K562 (cell line): ENCODE results near the gene FANCF. TPM values are rescaled to one million over a fixed set of nuclear protein-coding genes. Genes with fewer than 3 reads are reported as not detected.

Experiments
- ATAC-seq: fragments of 200-7000 bp; cut with Tn5 transposase; 3 replicates; pipeline ENCODE4 v1.9.1; 2020; ENCODE audit warnings: moderate library complexity
- BruUV-seq: library from RNA; stranded (reverse); fragments of 400-500 nt; replicated peaks from 2 replicates; lab custom pipeline; 2021; lab: Mats Ljungman, UMichigan
- CTCF ChIA-PET: fragments of 300-600 bp; formaldehyde crosslinking; extraction: SDS; loops from one replicate; lab custom pipeline; 2021; ENCODE audit warnings: low intra/inter-chr PET ratio; lab: Yijun Ruan, JAX
- POLR2A ChIA-PET: fragments of 300-600, 350-650 bp; sonication (Branson Sonifier 250); formaldehyde crosslinking; extraction: SDS; loops from one replicate; lab custom pipeline; 2021; ENCODE audit warnings: antibody characterized with exemption, inconsistent platforms; lab: Yijun Ruan, JAX
- DNase-seq, 4 experiments: peaks; one replicate each; pipeline versions ENCODE4 v3.0.0 to v3.0.0-alpha.2; 2011 to 2018; ENCODE audit warnings: low spot score in 3 of 4, mixed read lengths in 3 of 4; ENCODE audit errors: extremely low read depth in 1 of 4
- FAIRE-seq: peaks from 2 replicates; lab custom pipeline; 2011; peaks lifted over from hg19 to GRCh38; lab: Jason Lieb, UNC
- H2AFZ ChIP-seq: 2 replicates; pipeline ENCODE4 v1.6.0; 2011; ENCODE audit warnings: low read depth, low read length, control low read depth, inconsistent platforms
- H3K27ac ChIP-seq: fragments of 200-600 bp; 3 replicates; pipeline ENCODE4 v1.8.0; 2011; ENCODE audit warnings: low read depth, mild to moderate bottlenecking, control low read depth, inconsistent platforms, low read length, moderate library complexity, mixed read lengths; ENCODE audit errors: extremely low read depth
- H3K27me3 ChIP-seq, 2 experiments: fragments of 300-600 bp in 1 of 2; 2 replicates in 1 of 2; 3 replicates in 1 of 2; pipeline versions ENCODE4 v1.6.0 to v1.8.0; 2011; ENCODE audit warnings: inconsistent platforms in 2 of 2, low read length in 2 of 2, mild to moderate bottlenecking in 1 of 2, mixed read lengths in 1 of 2, moderate library complexity in 1 of 2; ENCODE audit not compliant: control insufficient read depth in 2 of 2, insufficient read depth in 2 of 2
- H3K36me3 ChIP-seq: fragments of 300-600 bp; 3 replicates; pipeline ENCODE4 v1.8.0; 2011; ENCODE audit warnings: mild to moderate bottlenecking, low read length, inconsistent platforms; ENCODE audit not compliant: control insufficient read depth, insufficient read depth
- H3K4me1 ChIP-seq, 2 experiments: fragments of 200-600 bp in 1 of 2; replicated peaks in 1 of 2; 2 replicates in 1 of 2; 3 replicates in 1 of 2; pipeline versions ENCODE4 v1.5.1 to v1.8.0; 2011; ENCODE audit warnings: inconsistent platforms in 2 of 2, low read length in 2 of 2, mild to moderate bottlenecking in 1 of 2, mixed read lengths in 1 of 2, moderate library complexity in 1 of 2; ENCODE audit not compliant: control insufficient read depth in 2 of 2, insufficient read depth in 2 of 2
- H3K4me2 ChIP-seq: 2 replicates; pipeline ENCODE4 v1.6.1; 2011; ENCODE audit warnings: low read length, control low read depth, inconsistent platforms, mixed read lengths; ENCODE audit not compliant: insufficient read depth
- H3K4me3 ChIP-seq: fragments of 200-600 bp; sonication (generic), shearing (Covaris generic); 2 replicates; pipeline ENCODE4 v1.5.1; 2016; ENCODE audit warnings: control low read depth, inconsistent platforms
- H3K79me2 ChIP-seq: fragments of 200-600 bp; 3 replicates; pipeline ENCODE4 v1.8.0; 2011; ENCODE audit warnings: low read length, inconsistent platforms; ENCODE audit not compliant: control insufficient read depth, insufficient read depth
- H3K9ac ChIP-seq, 2 experiments: 2 replicates each; pipeline versions ENCODE4 v1.6.0 to v1.6.1; 2011; ENCODE audit warnings: low read depth in 2 of 2, low read length in 2 of 2, control low read depth in 1 of 2, inconsistent platforms in 1 of 2, mild to moderate bottlenecking in 1 of 2, mixed read lengths in 1 of 2; ENCODE audit not compliant: insufficient read depth in 1 of 2
- H3K9me1 ChIP-seq: one replicate; pipeline ENCODE4 v1.6.0; 2011; ENCODE audit warnings: inconsistent platforms, mild to moderate bottlenecking, low read length, moderate library complexity; ENCODE audit not compliant: control insufficient read depth, insufficient read depth
- H3K9me3 ChIP-seq: replicated peaks from 2 replicates; pipeline ENCODE4 v1.5.1; 2011; ENCODE audit warnings: low read depth, low read length, inconsistent platforms; ENCODE audit not compliant: control insufficient read depth, insufficient read depth
- H4K20me1 ChIP-seq: replicated peaks from 2 replicates; pipeline ENCODE4 v1.6.1; 2011; ENCODE audit warnings: low read length, inconsistent platforms, mixed read lengths; ENCODE audit not compliant: control insufficient read depth, insufficient read depth
- ADNP ChIP-seq: fragments of 200-800 bp; sonication (Bioruptor generic); IDR thresholded peaks from 2 replicates; pipeline ENCODE4 v1.6.1; 2016; ENCODE audit warnings: missing genetic modification characterization, missing compliant biosample characterization
- BCL6 ChIP-seq: fragments of 250-450 bp; sonication (Bioruptor Pico); IDR thresholded peaks from 2 replicates; pipeline ENCODE4 v1.4.0; 2020
- GATAD2A ChIP-seq: fragments of 450-650 bp; IDR thresholded peaks from 2 replicates; pipeline ENCODE4 v1.6.1; 2017
- HMBOX1 ChIP-seq: sonication (generic); IDR thresholded peaks from 2 replicates; pipeline ENCODE4 v1.6.1; 2016
- HMG20B ChIP-seq: fragments of 250-450 bp; sonication (Bioruptor Pico); IDR thresholded peaks from 2 replicates; pipeline ENCODE4 v1.5.0; 2021; ENCODE audit warnings: mild to moderate bottlenecking
- IRF1 ChIP-seq: sonication (generic); formaldehyde crosslinking; IDR thresholded peaks from 2 replicates; pipeline ENCODE4 v1.8.0; 2022; ENCODE audit warnings: missing genetic modification reagents, mild to moderate bottlenecking, borderline replicate concordance
- KDM5B ChIP-seq: fragments of 200-600 bp; sonication (generic); IDR thresholded peaks from 2 replicates; pipeline ENCODE4 v1.6.1; 2012; ENCODE audit warnings: low read depth, mild to moderate bottlenecking, moderate library complexity, low read length, control low read depth, inconsistent platforms; ENCODE audit not compliant: insufficient replicate concordance
- L3MBTL2 ChIP-seq: fragments of 450-650 bp; IDR thresholded peaks from 2 replicates; pipeline ENCODE4 v1.6.1; 2016; ENCODE audit warnings: mild to moderate bottlenecking, moderate library complexity
- NR2C2 ChIP-seq, 2 experiments: fragments of 200-800 bp in 1 of 2; sonication (Bioruptor generic) in 1 of 2; sonication (generic) in 1 of 2; formaldehyde crosslinking in 1 of 2; IDR thresholded peaks; 2 replicates each; pipeline versions ENCODE4 v1.6.1 to v1.8.0; 2016 to 2022; ENCODE audit warnings: mild to moderate bottlenecking in 1 of 2, missing compliant biosample characterization in 1 of 2, missing genetic modification characterization in 1 of 2, missing genetic modification reagents in 1 of 2
- POLR2A ChIP-seq: fragments of 450-650 bp; conservative IDR thresholded peaks from 2 replicates; pipeline ENCODE4 v1.6.1; 2016
- RFX7 ChIP-seq: fragments of 250-450 bp; sonication (Bioruptor Pico); IDR thresholded peaks from 2 replicates; pipeline ENCODE4 v1.5.1; 2021; ENCODE audit warnings: mild to moderate bottlenecking
- SMARCA5 ChIP-seq: fragments of 450-650 bp; IDR thresholded peaks from 2 replicates; pipeline ENCODE4 v1.6.1; 2016
- SUPT5H ChIP-seq: fragments of 450-650 bp; IDR thresholded peaks from 2 replicates; pipeline ENCODE4 v1.6.1; 2016
- TSC22D4 ChIP-seq: fragments of 450-650 bp; IDR thresholded peaks from 2 replicates; pipeline ENCODE4 v1.6.1; 2016; ENCODE audit warnings: missing genetic modification characterization, missing biosample characterization, control low read depth
- ZBTB8A ChIP-seq: fragments of 450-650 bp; IDR thresholded peaks from 2 replicates; pipeline ENCODE4 v1.6.1; 2018; ENCODE audit warnings: mild to moderate bottlenecking, moderate library complexity; ENCODE audit not compliant: partially characterized antibody
- ZNF408 ChIP-seq: fragments of 250-450 bp; sonication (Bioruptor Pico); IDR thresholded peaks from 2 replicates; pipeline ENCODE4 v1.4.0; 2020; ENCODE audit warnings: low read depth, mild to moderate bottlenecking, moderate library complexity
- ZNF551 ChIP-seq: fragments of 250-450 bp; sonication (Bioruptor Pico); IDR thresholded peaks from 2 replicates; pipeline ENCODE4 v1.5.0; 2021; ENCODE audit warnings: mild to moderate bottlenecking, moderate library complexity
- WGBS: fragments of 100-300 bp; shearing (Covaris generic); methylation state at CpG from one replicate; pipeline ENCODE4 v1.1.6; 2016; ENCODE audit warnings: low coverage, mixed read lengths; ENCODE audit not compliant: insufficient coverage; ENCODE audit errors: missing lambda C conversion rate; 5-methylcytosine and 5-hydroxymethylcytosine counted together
- in situ Hi-C: fragments of 300-500 bp; cut with MboI; formaldehyde crosslinking; loops from 4 replicates; pipeline ENCODE4 v1.15.0; 2018; ENCODE audit warnings: inconsistent platforms, mixed read lengths
- intact Hi-C: fragments of 100-400 bp; cut with micrococcal nuclease; formaldehyde crosslinking; loops from 2 replicates; pipeline ENCODE4 v1.14.2; 2022
- polyA plus RNA-seq, 8 experiments: library from polyadenylated mRNA; depleted of rRNA in 4 of 8; stranded (reverse) in 5 of 8; unstranded in 3 of 8; fragments of >200 nt; fragmentation: Nextera tagmentation in 2 of 8; fragmentation: Illumina TruSeq in 1 of 8; extraction: Ambion mirVana in 2 of 8; extraction: Trizol in 1 of 8; gene quantifications; 2 replicates each; pipeline versions ENCODE4 v1.2.1 to v1.2.3, GENCODE V29; 2011 to 2014; ENCODE audit warnings: inconsistent platforms in 1 of 8, missing spikeins in 1 of 8
- total RNA-seq, 7 experiments: library from RNA; depleted of rRNA in 6 of 7; stranded (reverse); fragments of >200 nt in 6 of 7; fragmentation: Illumina TruSeq in 2 of 7; extraction: Trizol in 2 of 7; gene quantifications; 2 replicates each; pipeline versions ENCODE4 v1.2.1 to v1.2.3, GENCODE V29; 2011 to 2021; ENCODE audit warnings: low replicate concordance in 1 of 7
- TF ChIP-seq, protein P1 (sequence below): fragments of 200-800 bp; sonication (Bioruptor generic); IDR thresholded peaks from 2 replicates; pipeline ENCODE4 v1.6.1; 2017; ENCODE audit warnings: missing genetic modification characterization, missing compliant biosample characterization

Gene FANCF
- total and polyA plus RNA-seq, 9 of the 15 experiments (the other 6 are each of a cell fraction or from before 2014, with no cell fraction given): 0.99 to 10.3 (median 7.5) TPM

DNA sequence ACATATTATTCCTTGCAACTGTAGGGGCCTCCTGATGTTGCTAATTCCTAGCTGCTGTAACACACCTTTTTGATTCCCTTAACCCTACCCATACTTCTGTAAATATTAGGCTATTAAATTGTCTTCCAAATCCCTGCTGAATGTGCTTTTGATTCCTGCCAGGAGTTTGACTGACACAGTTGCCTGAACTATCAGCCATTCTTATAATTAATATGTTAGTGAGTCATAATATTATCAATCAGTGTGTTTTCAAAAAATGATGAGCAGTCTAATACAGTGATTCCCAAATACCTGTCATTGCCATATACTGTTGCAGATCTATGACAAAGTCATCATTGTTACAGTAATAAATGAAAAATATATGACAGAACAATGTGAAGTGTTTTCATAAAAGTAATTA, 15.9 kb upstream of the FANCF start (continued):
- TF ChIP-seq ZNF551 (CRISPR knock-in tag) (no peak), IRF1 (CRISPR knock-in tag) (no peak), KDM5B (no peak), HMG20B (CRISPR knock-in tag) (no peak), BCL6 (CRISPR knock-in tag) (no peak), SUPT5H (no peak)
- TF ChIP-seq, all 486 proteins: peak for 0

DNA sequence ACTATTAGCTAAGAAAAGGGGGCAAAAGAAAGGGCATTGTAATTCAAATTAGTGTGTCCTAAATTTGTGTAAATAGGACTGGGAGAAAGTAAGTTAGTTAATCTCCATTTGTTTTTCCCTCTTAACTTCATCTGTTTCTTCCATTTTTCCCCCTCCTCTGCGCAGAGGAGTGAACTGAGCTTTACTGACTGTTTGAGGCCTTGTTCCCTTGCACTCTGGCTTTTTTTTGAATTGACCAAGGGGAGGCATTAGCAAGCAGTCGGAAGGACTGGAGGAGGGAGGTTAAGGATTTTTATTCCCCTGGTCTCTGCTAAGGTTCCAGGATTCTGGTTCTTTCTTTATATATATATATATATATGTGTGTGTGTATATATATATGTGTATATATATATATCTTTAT, 15.2 kb upstream of the FANCF start:
- CTCF ChIA-PET: no interaction called here
- Histone ChIP-seq H3K4me3 (no peak overlapping the region), H3K36me3 (no peaks in the 10 kb centered on the region), H3K9ac (no peak overlapping the region), H2AFZ (no peak overlapping the region), H3K4me1 (no peaks in the 10 kb centered on the region), H3K9me3 (no peaks in the 10 kb centered on the region), H4K20me1 (no peaks in the 10 kb centered on the region), H3K79me2 (no peaks in the 10 kb centered on the region), H3K27ac (no peak overlapping the region), H3K27me3 (no peaks in the 10 kb centered on the region), H3K4me2 (no peak overlapping the region), H3K9me1 (no peaks in the 10 kb centered on the region)
- no peak for TF ChIP-seq ZNF408
- TF ChIP-seq, protein P1, sequence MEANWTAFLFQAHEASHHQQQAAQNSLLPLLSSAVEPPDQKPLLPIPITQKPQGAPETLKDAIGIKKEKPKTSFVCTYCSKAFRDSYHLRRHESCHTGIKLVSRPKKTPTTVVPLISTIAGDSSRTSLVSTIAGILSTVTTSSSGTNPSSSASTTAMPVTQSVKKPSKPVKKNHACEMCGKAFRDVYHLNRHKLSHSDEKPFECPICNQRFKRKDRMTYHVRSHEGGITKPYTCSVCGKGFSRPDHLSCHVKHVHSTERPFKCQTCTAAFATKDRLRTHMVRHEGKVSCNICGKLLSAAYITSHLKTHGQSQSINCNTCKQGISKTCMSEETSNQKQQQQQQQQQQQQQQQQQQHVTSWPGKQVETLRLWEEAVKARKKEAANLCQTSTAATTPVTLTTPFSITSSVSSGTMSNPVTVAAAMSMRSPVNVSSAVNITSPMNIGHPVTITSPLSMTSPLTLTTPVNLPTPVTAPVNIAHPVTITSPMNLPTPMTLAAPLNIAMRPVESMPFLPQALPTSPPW (CRISPR knock-in tag): no peak
- no peak for TF ChIP-seq RFX7 (CRISPR knock-in tag)
- no peak for TF ChIP-seq ADNP (tag)
- no peak for TF ChIP-seq L3MBTL2
- no peak for TF ChIP-seq POLR2A
- no peak for TF ChIP-seq TSC22D4 (tag)
- TF ChIP-seq HMBOX1: no peak
- TF ChIP-seq ZBTB8A: no peak
- no peak for TF ChIP-seq GATAD2A
- no peak for TF ChIP-seq NR2C2 (CRISPR knock-in tag; IDR thresholded peaks at IDR 0.05)
- TF ChIP-seq NR2C2 (tag; IDR thresholded peaks at IDR 0.05): no peak
- TF ChIP-seq SMARCA5: no peak
- DNase-seq (no peak), ATAC-seq (no peak), FAIRE-seq (no peak)
- 6% methylated on average over 2 of the region's 2 CpGs for WGBS
- intact Hi-C loops: no loop called here
- in situ Hi-C loops: no loop called here
- no TSS peak for BruUV-seq
- POLR2A ChIA-PET: interaction anchor here (0.6 to 0.7 kb wide), 2 partner anchors 30 to 213 kb away, joined by 3 read pairs; no protein-coding TSS in a partner anchor
